Stimulated activated CD4-positive, alpha-beta T cell treated with anti-CD3 and anti-CD28 coated beads, Interleukin-4, amount 100 ng/mL, for 48 hours (primary cell): Measurements from ENCODE around the gene RND2.
"Not testable (repeated sequence)": the region's sequence is repeated elsewhere in the genome, so short reads cannot be mapped to it uniquely, and the experiment has no call there.

Experiments
- DNase-seq, 2 donors: peaks; one replicate each; pipeline ENCODE4 v3.0.0-alpha.2; 2020; ENCODE audit warnings: low read depth in 2 of 2

RND2 gene

GRCh38 chr17:43027091-43028032 is 2.3 kb downstream of the RND2 start:
- DNase-seq = no peak

GRCh38 chr17:43028221-43028861 is 3.3 kb downstream of the RND2 start:
- DNase-seq = no peak

GRCh38 chr17:43030137-43030767 is 5.2 kb downstream of the RND2 start:
- DNase-seq = no peak

- DNase-seq = no peak
Measured at GRCh38 chr17:43031666-43032065, 6.6 kb downstream of the RND2 start.

- DNase-seq = no peak
Measured at GRCh38 chr17:43033948-43034881, 9.2 kb downstream of the RND2 start.

GRCh38 chr17:43034894-43035293 is 9.9 kb downstream of the RND2 start:
- DNase-seq = no peak

- DNase-seq = no peak
Measured at GRCh38 chr17:43039646-43040045, 14.6 kb downstream of the RND2 start.

- no peak for DNase-seq
Measured at GRCh38 chr17:43040655-43041054, 15.6 kb downstream of the RND2 start.

GRCh38 chr17:43042025-43042628 is 17.1 kb downstream of the RND2 start:
- DNase-seq = no peak

- no peak for DNase-seq
Measured at GRCh38 chr17:43043307-43043706, 18.3 kb downstream of the RND2 start.

- DNase-seq = no peak
Measured at GRCh38 chr17:43044024-43044423, 19.0 kb downstream of the RND2 start.

- DNase-seq = no peak
Measured at GRCh38 chr17:43051969-43052368, 26.9 kb downstream of the RND2 start.

GRCh38 chr17:43053008-43053407 is 28.0 kb downstream of the RND2 start:
- not testable (repeated sequence) for DNase-seq

- no peak for DNase-seq
Measured at GRCh38 chr17:43056051-43056450, 31.0 kb downstream of the RND2 start.

- no peak for DNase-seq
Measured at GRCh38 chr17:43062984-43063638, 38.1 kb downstream of the RND2 start.

GRCh38 chr17:43068570-43069367 is 43.7 kb downstream of the RND2 start:
- no peak for DNase-seq

GRCh38 chr17:43069368-43069898 is 44.4 kb downstream of the RND2 start:
- DNase-seq = no peak

- no peak for DNase-seq
Measured at GRCh38 chr17:43070257-43070656, 45.2 kb downstream of the RND2 start.

GRCh38 chr17:43070872-43071271 is 45.8 kb downstream of the RND2 start:
- DNase-seq = no peak
